A673 (cell line): ENCODE data around the gene SMARCC1. TPM values are rescaled to one million over a fixed set of nuclear protein-coding genes. Genes with fewer than 3 reads are reported as not detected.

ENCODE experiments used
- BruUV-seq: library from RNA; stranded (reverse); fragments of 400-500 nt; replicated peaks from 2 replicates; lab custom pipeline; 2021; lab: Mats Ljungman, UMichigan
- CTCF ChIA-PET: fragments of 300-600 bp; sonication (Branson Sonifier 250); formaldehyde crosslinking; loops from one replicate; lab custom pipeline; 2022; ENCODE audit warnings: antibody characterized with exemption; lab: Charles Lee
- POLR2A ChIA-PET: fragments of 300-600 bp; sonication (Branson Sonifier 250); formaldehyde crosslinking; loops from one replicate; lab custom pipeline; 2022; ENCODE audit warnings: antibody characterized with exemption; ENCODE audit not compliant: low non-redundant PET; lab: Charles Lee
- DNase-seq: peaks from one replicate; pipeline ENCODE4 v3.0.0-alpha.2; 2015; ENCODE audit warnings: low spot score
- H3K27ac ChIP-seq: fragments of 200-600 bp; sonication (generic); 2 replicates; pipeline ENCODE4 v1.5.1; 2016; ENCODE audit warnings: mixed run types, low read depth, mild to moderate bottlenecking, mixed read lengths, antibody characterized with exemption, low read length; ENCODE audit not compliant: poor library complexity, severe bottlenecking
- H3K27me3 ChIP-seq: fragments of 200-600 bp; sonication (generic); replicated peaks from 2 replicates; pipeline ENCODE4 v1.6.1; 2017; ENCODE audit warnings: mixed run types, low read depth, mild to moderate bottlenecking, mixed read lengths, antibody characterized with exemption, low read length; ENCODE audit not compliant: insufficient read depth, poor library complexity
- H3K36me3 ChIP-seq: fragments of 200-600 bp; sonication (generic); 2 replicates; pipeline ENCODE4 v1.6.1; 2016; ENCODE audit warnings: mixed run types, mild to moderate bottlenecking, mixed read lengths, antibody characterized with exemption, low read length; ENCODE audit not compliant: insufficient read depth, poor library complexity, severe bottlenecking
- H3K4me1 ChIP-seq: fragments of 200-600 bp; sonication (generic); 2 replicates; pipeline ENCODE4 v1.6.1; 2017; ENCODE audit warnings: mixed run types, mild to moderate bottlenecking, mixed read lengths, antibody characterized with exemption, low read length; ENCODE audit not compliant: insufficient read depth, poor library complexity, severe bottlenecking
- H3K4me3 ChIP-seq: fragments of 200-600 bp; sonication (generic); 2 replicates; pipeline ENCODE4 v1.5.1; 2016; ENCODE audit warnings: low read depth, mixed run types, mild to moderate bottlenecking, mixed read lengths, low read length; ENCODE audit not compliant: poor library complexity, severe bottlenecking
- H3K9me3 ChIP-seq: fragments of 200-600 bp; sonication (generic); 2 replicates; pipeline ENCODE4 v1.6.1; 2016; ENCODE audit warnings: mixed run types, low read depth, mild to moderate bottlenecking, mixed read lengths, antibody characterized with exemption, low read length; ENCODE audit not compliant: poor library complexity, severe bottlenecking
- EZH2 ChIP-seq: fragments of 200-600 bp; sonication (generic); IDR thresholded peaks from 2 replicates; pipeline ENCODE4 v1.6.1; 2017; ENCODE audit warnings: borderline replicate concordance, low read depth, mild to moderate bottlenecking, mixed read lengths, antibody characterized with exemption, low read length; ENCODE audit not compliant: poor library complexity, severe bottlenecking
- intact Hi-C: fragments of 100-400 bp; cut with micrococcal nuclease; formaldehyde crosslinking; loops from one replicate; pipeline ENCODE4 v1.10.0; 2022; ENCODE audit not compliant: unreplicated experiment
- total RNA-seq: library from RNA; stranded (reverse); gene quantifications from 2 replicates; pipeline ENCODE4 v1.2.3, GENCODE V29; 2021
- TF ChIP-seq, protein P1 (sequence below): fragments of 300-800, 200-600 bp; sonication (generic); conservative IDR thresholded peaks from 2 replicates; pipeline ENCODE4 v1.5.1; 2017; ENCODE audit warnings: low read depth, mild to moderate bottlenecking, antibody characterized with exemption, low read length, moderate library complexity, mixed read lengths

Gene SMARCC1
- total RNA-seq, 1 experiment from 2014 or later = 126 TPM

DNA sequence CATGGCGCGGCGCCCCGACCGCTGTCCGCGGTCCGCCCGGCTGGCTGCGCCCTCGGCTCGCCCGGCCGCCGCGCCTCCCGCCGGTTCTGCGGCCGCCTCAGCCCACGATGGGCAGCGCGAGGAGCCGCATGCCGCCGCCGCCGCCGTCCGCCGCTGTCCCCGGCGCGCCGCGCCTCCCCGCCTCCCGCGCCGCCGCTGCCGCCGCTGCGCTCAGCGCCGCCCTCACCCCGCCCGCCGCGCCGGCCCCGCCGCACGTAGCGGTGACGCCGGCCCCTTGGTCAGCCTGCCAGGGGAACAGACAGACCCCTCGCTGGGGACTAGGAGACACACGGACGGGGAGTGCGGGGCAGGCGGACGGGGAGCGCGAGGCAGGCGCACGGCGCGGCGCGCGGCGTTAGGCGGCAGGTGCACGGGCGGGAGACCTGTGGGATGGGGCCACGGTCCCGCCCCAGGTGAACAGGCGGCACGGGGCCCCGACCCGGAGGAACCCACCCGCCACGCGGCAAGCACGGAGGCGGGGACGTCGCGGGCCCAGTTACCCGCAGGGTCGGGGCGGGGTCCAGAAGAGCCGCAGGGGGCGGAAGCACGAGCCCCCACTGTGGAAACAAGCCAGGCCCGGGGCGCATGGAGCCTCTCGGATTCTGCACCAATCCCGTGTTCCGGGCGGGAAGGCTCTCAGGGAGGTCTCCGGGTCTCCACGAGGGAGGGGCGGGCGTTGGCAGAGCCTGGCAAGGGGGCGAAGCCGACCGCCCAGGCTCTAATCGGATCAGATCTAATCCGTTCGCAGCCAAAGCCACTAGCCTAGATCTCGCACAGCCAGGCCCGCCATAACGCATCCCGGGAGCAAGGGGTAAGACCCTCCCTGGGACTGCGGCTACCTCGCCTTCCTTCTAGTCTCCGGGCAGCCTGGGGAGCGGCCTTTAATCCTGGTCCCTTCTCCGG, 202.7 kb downstream of the SMARCC1 start, which contains the start of gene CSPG5:
CSPG5 (minus strand) TSS at position 175 of the 942 bp plus-strand sequence; CDS start at position 3, 172 bp downstream.
- Histone ChIP-seq H3K27ac (peak within 1 kb of the TSS; percentile 65), H3K36me3 (peaks cover 4% of the 10 kb centered on the region), H3K27me3 (no peaks in the 10 kb centered on the region), H3K9me3 (no peaks in the 10 kb centered on the region), H3K4me1 (peaks cover 6% of the 10 kb centered on the region), H3K4me3 (peak within 1 kb of the TSS; percentile 47)
- DNase-seq = peak; percentile 76
- TF ChIP-seq, protein P1, sequence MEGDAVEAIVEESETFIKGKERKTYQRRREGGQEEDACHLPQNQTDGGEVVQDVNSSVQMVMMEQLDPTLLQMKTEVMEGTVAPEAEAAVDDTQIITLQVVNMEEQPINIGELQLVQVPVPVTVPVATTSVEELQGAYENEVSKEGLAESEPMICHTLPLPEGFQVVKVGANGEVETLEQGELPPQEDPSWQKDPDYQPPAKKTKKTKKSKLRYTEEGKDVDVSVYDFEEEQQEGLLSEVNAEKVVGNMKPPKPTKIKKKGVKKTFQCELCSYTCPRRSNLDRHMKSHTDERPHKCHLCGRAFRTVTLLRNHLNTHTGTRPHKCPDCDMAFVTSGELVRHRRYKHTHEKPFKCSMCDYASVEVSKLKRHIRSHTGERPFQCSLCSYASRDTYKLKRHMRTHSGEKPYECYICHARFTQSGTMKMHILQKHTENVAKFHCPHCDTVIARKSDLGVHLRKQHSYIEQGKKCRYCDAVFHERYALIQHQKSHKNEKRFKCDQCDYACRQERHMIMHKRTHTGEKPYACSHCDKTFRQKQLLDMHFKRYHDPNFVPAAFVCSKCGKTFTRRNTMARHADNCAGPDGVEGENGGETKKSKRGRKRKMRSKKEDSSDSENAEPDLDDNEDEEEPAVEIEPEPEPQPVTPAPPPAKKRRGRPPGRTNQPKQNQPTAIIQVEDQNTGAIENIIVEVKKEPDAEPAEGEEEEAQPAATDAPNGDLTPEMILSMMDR = no peak
- no peak for TF ChIP-seq EZH2
- ChIA-PET POLR2A (no interaction called here), CTCF (no interaction called here)
- BruUV-seq = no TSS peak
- intact Hi-C loops = no loop called here

DNA sequence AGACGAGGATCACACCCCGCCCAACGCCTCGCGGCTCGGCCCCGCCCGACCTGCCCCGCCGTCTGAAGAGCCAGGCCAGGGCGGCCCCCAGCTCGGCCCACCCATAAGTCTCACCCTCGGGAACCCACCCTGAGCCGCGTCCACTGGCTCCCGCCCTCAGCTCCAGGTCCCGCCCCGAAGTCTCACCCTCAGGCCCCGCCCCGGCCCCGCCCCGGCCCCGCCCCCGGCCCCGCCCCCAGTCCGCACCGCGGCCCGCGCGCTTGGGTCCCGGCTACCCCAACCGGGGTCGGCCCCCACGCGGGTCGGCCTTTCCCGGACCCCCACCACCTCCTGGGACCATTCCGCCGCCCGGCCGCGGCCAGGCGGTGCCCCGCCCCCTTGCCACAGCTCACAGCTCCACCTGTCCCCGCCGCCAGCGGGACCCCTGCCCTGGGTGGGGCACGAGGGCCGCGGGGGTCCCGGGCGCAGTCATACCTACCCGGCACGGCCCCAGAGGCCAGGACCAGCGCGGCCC, 203.5 kb downstream of the SMARCC1 start:
- DNase-seq = peak; percentile 22
- Histone ChIP-seq H3K27me3 (no peaks in the 10 kb centered on the region), H3K4me3 (peak overlapping the region; percentile 44), H3K4me1 (peaks cover 6% of the 10 kb centered on the region), H3K9me3 (no peaks in the 10 kb centered on the region), H3K27ac (peak overlapping the region; percentile 59), H3K36me3 (peaks cover 4% of the 10 kb centered on the region)
- intact Hi-C loops = no loop called here
- TF ChIP-seq, protein P1 = no peak
- TF ChIP-seq EZH2 = no peak
- ChIA-PET POLR2A (no interaction called here), CTCF (no interaction called here)
- BruUV-seq = no TSS peak

DNA sequence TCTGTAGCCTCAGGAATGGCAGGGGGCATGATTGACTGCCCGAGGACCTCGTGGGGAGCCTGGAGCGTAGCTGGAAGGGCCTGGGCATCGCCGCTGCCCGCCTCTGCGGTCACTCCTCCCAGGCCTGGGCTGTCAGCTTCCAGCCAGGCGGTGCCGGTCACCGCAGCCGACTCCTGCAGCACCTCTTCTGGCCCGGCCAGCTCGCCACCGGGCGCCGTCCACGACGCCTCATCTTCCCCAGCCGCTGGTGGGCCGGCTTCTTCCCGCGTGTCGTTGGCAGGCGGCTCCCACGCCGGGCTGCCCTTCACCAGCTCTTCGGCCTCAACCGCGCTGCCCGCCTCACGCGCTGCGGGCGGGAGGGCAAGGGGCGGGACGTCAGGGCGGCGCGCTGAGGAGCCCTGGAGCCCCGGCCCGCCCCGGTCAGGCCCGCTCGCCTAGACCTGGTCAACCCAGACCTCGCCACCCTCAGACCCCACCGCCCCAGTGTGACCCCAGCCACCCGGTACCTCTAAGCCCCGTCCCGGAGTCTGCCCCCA, 204.0 kb downstream of the SMARCC1 start:
- peaks cover 6% of the 10 kb centered on the region for H3K4me1 ChIP-seq
- H3K36me3 ChIP-seq = peaks cover 4% of the 10 kb centered on the region
- TF ChIP-seq, protein P1 = no peak
- no peak for TF ChIP-seq EZH2
- no peaks in the 10 kb centered on the region for H3K9me3 ChIP-seq
- ChIA-PET CTCF (no interaction called here), POLR2A (no interaction called here)
- peak overlapping the region; percentile 42 for H3K27ac ChIP-seq
- no peak for DNase-seq
- no TSS peak for BruUV-seq
- intact Hi-C loops = no loop called here
- peak overlapping the region; percentile 44 for H3K4me3 ChIP-seq
- H3K27me3 ChIP-seq = no peaks in the 10 kb centered on the region
